DMS79 treated with DMSO at 0.1 percent for 48 hours (cell line): ENCODE data around the gene SLC26A9.
"Not testable (repeated sequence)": the region's sequence is repeated elsewhere in the genome, so short reads cannot be mapped to it uniquely, and the experiment has no call there.

Source experiments
- DNase-seq: peaks from one replicate; lab custom pipeline; 2025; lab: John Stamatoyannopoulos, UW

SLC26A9 gene

GRCh38 chr1:205924460-205924790, 18.8 kb downstream of the SLC26A9 start:
- no peak for DNase-seq

GRCh38 chr1:205923651-205924459, 19.4 kb downstream of the SLC26A9 start:
- DNase-seq = no peak

GRCh38 chr1:205922806-205923205, 20.4 kb downstream of the SLC26A9 start:
- DNase-seq = no peak

- DNase-seq = no peak
These were observed 20.9 kb downstream of the SLC26A9 start for GRCh38 chr1:205922314-205922713.

GRCh38 chr1:205921570-205921909, 21.7 kb downstream of the SLC26A9 start:
- no peak for DNase-seq

- DNase-seq = no peak
These were observed 22.2 kb downstream of the SLC26A9 start for GRCh38 chr1:205920861-205921569.

- DNase-seq = peak; percentile 98
These were observed 23.1 kb downstream of the SLC26A9 start for GRCh38 chr1:205920159-205920558.

GRCh38 chr1:205918955-205919746, 24.1 kb downstream of the SLC26A9 start:
- DNase-seq = peak; percentile 87

- no peak for DNase-seq
These were observed 25.6 kb downstream of the SLC26A9 start for GRCh38 chr1:205917466-205918238.

GRCh38 chr1:205916541-205916940, 26.7 kb downstream of the SLC26A9 start:
- DNase-seq = no peak

GRCh38 chr1:205915354-205915990, 27.8 kb downstream of the SLC26A9 start:
- no peak for DNase-seq

- DNase-seq = no peak
These were observed 28.5 kb downstream of the SLC26A9 start for GRCh38 chr1:205914730-205915129.

- no peak for DNase-seq
These were observed 29.1 kb downstream of the SLC26A9 start for GRCh38 chr1:205914155-205914507.

- no peak for DNase-seq
These were observed 29.7 kb downstream of the SLC26A9 start for GRCh38 chr1:205913451-205914154.

GRCh38 chr1:205907794-205908193, 35.5 kb downstream of the SLC26A9 start:
- DNase-seq = no peak

GRCh38 chr1:205905095-205905494, 38.2 kb downstream of the SLC26A9 start:
- not testable (repeated sequence) for DNase-seq

GRCh38 chr1:205896351-205896750, 46.9 kb downstream of the SLC26A9 start:
- no peak for DNase-seq

GRCh38 chr1:205894119-205894518, 49.1 kb downstream of the SLC26A9 start:
- not testable (repeated sequence) for DNase-seq

GRCh38 chr1:205892175-205892574, 51.1 kb downstream of the SLC26A9 start:
- DNase-seq = not testable (repeated sequence)

GRCh38 chr1:205891481-205891880, 51.8 kb downstream of the SLC26A9 start:
- DNase-seq = not testable (repeated sequence)

GRCh38 chr1:205890631-205891030, 52.6 kb downstream of the SLC26A9 start:
- not testable (repeated sequence) for DNase-seq
